Spleen (tissue), 7 donors: ENCODE measurements around the gene INSYN1.

Experiments
- CTCF ChIP-seq, 11 experiments: fragments of 200-600 bp in 7 of 11; fragments of 450-650 bp in 4 of 11; sonication (generic) in 4 of 11; IDR thresholded peaks in 8 of 11; conservative IDR thresholded peaks in 3 of 11; 1 replicate in 7 of 11; 2 replicates in 4 of 11; pipeline versions ENCODE4 v1.4.0 to v1.8.0; 2016 to 2021; ENCODE audit warnings: antibody characterized with exemption in 11 of 11, inconsistent platforms in 4 of 11, mild to moderate bottlenecking in 1 of 11
- POLR2AphosphoS5 ChIP-seq, 3 donors: sonication (generic); formaldehyde crosslinking; IDR thresholded peaks; one replicate each; pipeline ENCODE4 v1.5.1; 2017; ENCODE audit warnings: antibody characterized with exemption in 3 of 3
- donor health status: DM: no; HTN: no; CAD: no; lungs with moderate emphysema.
- donor health status: DM: no; HTN: no; CAD: no.
- donor health status: DM: no; HTN: no; CAD: no.

GRCh38 chr15:73756947-73757513 is 3.9 kb upstream of the INSYN1 start:
- TF ChIP-seq CTCF (IDR thresholded peaks at IDR 0.05 in 8 of 11, conservative IDR thresholded peaks at IDR 0.05 in 3 of 11) (no peak), POLR2AphosphoS5 (IDR thresholded peaks at IDR 0.05) (no peak)
